NT2/D1 (cell line): ENCODE measurements around the gene LMX1B.

ENCODE experiments used
- DNase-seq: peaks from one replicate; pipeline ENCODE4 v3.0.0-alpha.2; 2011; ENCODE audit warnings: low read depth, low spot score
- H3K27me3 ChIP-seq: 2 replicates; pipeline ENCODE4 v1.6.0; 2011; ENCODE audit warnings: mild to moderate bottlenecking; ENCODE audit not compliant: insufficient read length, insufficient read depth
- H3K36me3 ChIP-seq: 2 replicates; pipeline ENCODE4 v1.6.1; 2011; ENCODE audit warnings: mild to moderate bottlenecking, low read length, mixed read lengths; ENCODE audit not compliant: insufficient read depth, insufficient read length
- H3K4me1 ChIP-seq: 2 replicates; pipeline ENCODE4 v1.5.1; 2011; ENCODE audit not compliant: insufficient read depth, insufficient read length
- H3K4me3 ChIP-seq: 2 replicates; pipeline ENCODE4 v1.5.1; 2011; ENCODE audit warnings: low read depth; ENCODE audit not compliant: insufficient read length
- H3K9ac ChIP-seq: 2 replicates; pipeline ENCODE4 v1.6.0; 2011; ENCODE audit warnings: low read depth; ENCODE audit not compliant: insufficient read length
- H3K9me3 ChIP-seq: 2 replicates; pipeline ENCODE4 v1.5.1; 2011; ENCODE audit warnings: mild to moderate bottlenecking, low read length; ENCODE audit not compliant: insufficient read depth
- SUZ12 ChIP-seq: IDR thresholded peaks from 2 replicates; pipeline ENCODE4 v1.6.1; 2011; ENCODE audit not compliant: insufficient read length, insufficient read depth; ENCODE audit errors: extremely low read depth
- YY1 ChIP-seq: IDR thresholded peaks from 2 replicates; pipeline ENCODE4 v1.6.1; 2011; ENCODE audit not compliant: insufficient read length, insufficient read depth
- ZNF274 ChIP-seq: IDR thresholded peaks from 2 replicates; pipeline ENCODE4 v1.6.1; 2011; ENCODE audit warnings: mild to moderate bottlenecking, low read depth, low read length

The LMX1B gene

GRCh38 chr9:126620478-126620877 lies 6.8 kb downstream of the LMX1B start:
- Histone ChIP-seq H3K27me3 (peaks cover 100% of the 10 kb centered on the region), H3K9ac (no peak overlapping the region), H3K4me1 (peaks cover 11% of the 10 kb centered on the region), H3K36me3 (no peaks in the 10 kb centered on the region), H3K4me3 (no peak overlapping the region), H3K9me3 (no peaks in the 10 kb centered on the region)
- TF ChIP-seq SUZ12 (no peak), ZNF274 (no peak), YY1 (no peak)
- DNase-seq, result no peak

- Histone ChIP-seq H3K27me3 (peaks cover 100% of the 10 kb centered on the region), H3K9me3 (no peaks in the 10 kb centered on the region), H3K4me1 (peaks cover 16% of the 10 kb centered on the region), H3K36me3 (no peaks in the 10 kb centered on the region), H3K9ac (no peak overlapping the region), H3K4me3 (no peak overlapping the region)
- no peak for DNase-seq
- TF ChIP-seq YY1, result no peak
- TF ChIP-seq ZNF274, result no peak
- TF ChIP-seq SUZ12, result peak; percentile 80
Measured at GRCh38 chr9:126621061-126621918, 7.6 kb downstream of the LMX1B start.

GRCh38 chr9:126621919-126622735 lies 8.4 kb downstream of the LMX1B start:
- no peaks in the 10 kb centered on the region for H3K36me3 ChIP-seq
- H3K9me3 ChIP-seq, result no peaks in the 10 kb centered on the region
- no peak overlapping the region for H3K9ac ChIP-seq
- no peak for DNase-seq
- H3K27me3 ChIP-seq, result peaks cover 100% of the 10 kb centered on the region
- H3K4me1 ChIP-seq, result peaks cover 22% of the 10 kb centered on the region
- TF ChIP-seq YY1 (no peak), SUZ12 (no peak), ZNF274 (no peak)
- no peak overlapping the region for H3K4me3 ChIP-seq

- Histone ChIP-seq H3K4me1 (peaks cover 22% of the 10 kb centered on the region), H3K27me3 (peaks cover 100% of the 10 kb centered on the region), H3K9ac (no peak overlapping the region), H3K36me3 (no peaks in the 10 kb centered on the region), H3K9me3 (no peaks in the 10 kb centered on the region), H3K4me3 (no peak overlapping the region)
- TF ChIP-seq YY1 (no peak), ZNF274 (no peak), SUZ12 (no peak)
- no peak for DNase-seq
Measured at GRCh38 chr9:126623314-126623666, 9.6 kb downstream of the LMX1B start.

DNA sequence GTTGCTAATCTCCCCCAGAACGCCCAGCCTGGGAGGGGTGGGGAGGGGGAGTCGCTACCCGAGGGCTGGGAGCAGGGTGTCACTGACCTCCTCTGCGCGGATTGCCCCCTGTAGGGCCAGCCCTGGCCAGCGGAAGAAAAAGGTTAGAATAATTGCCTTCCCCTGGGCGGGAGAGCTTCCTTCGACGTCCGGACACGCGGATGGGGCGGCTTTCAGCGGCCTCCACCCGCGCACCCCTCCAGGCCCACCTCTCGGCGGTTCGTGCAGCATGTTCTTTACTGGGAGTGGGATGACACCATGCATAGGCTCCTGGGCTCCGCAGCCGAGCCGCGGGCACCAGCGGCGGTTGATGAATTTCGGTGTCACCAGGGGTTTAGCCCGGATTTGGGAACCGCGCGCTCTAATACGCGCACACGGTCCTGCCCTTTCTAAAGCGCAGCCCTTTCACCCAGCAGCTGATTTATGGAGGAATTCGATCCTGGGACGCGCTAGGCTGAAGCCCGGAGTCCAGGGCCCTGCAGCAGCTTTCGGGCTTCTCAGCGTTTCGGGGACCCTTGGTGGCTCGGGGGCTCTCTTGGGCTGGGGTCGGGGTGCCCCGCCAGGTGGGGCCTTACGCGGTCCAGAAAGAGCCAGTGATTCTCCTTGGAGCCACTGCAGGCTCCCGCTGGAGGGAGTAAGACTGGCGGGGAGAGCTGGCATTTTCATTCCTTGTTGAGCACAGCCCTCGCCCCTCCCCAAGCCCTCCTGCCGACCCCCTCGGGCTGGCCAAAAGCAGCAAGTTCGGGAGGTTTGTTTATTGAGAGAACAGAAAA lies 10.1 kb downstream of the LMX1B start:
- peaks cover 22% of the 10 kb centered on the region for H3K4me1 ChIP-seq
- no peaks in the 10 kb centered on the region for H3K36me3 ChIP-seq
- TF ChIP-seq ZNF274 (no peak), SUZ12 (peak; percentile 97)
- peaks cover 100% of the 10 kb centered on the region for H3K27me3 ChIP-seq
- H3K9me3 ChIP-seq, result no peaks in the 10 kb centered on the region
- no peak overlapping the region for H3K9ac ChIP-seq
- DNase-seq, result no peak
- no peak overlapping the region for H3K4me3 ChIP-seq

GRCh38 chr9:126624479-126624826 lies 10.7 kb downstream of the LMX1B start:
- H3K9ac ChIP-seq, result no peak overlapping the region
- no peak for TF ChIP-seq ZNF274
- no peak for TF ChIP-seq SUZ12
- no peaks in the 10 kb centered on the region for H3K9me3 ChIP-seq
- peaks cover 100% of the 10 kb centered on the region for H3K27me3 ChIP-seq
- H3K4me1 ChIP-seq, result peaks cover 22% of the 10 kb centered on the region
- H3K4me3 ChIP-seq, result no peak overlapping the region
- H3K36me3 ChIP-seq, result no peaks in the 10 kb centered on the region
- DNase-seq, result no peak

DNA sequence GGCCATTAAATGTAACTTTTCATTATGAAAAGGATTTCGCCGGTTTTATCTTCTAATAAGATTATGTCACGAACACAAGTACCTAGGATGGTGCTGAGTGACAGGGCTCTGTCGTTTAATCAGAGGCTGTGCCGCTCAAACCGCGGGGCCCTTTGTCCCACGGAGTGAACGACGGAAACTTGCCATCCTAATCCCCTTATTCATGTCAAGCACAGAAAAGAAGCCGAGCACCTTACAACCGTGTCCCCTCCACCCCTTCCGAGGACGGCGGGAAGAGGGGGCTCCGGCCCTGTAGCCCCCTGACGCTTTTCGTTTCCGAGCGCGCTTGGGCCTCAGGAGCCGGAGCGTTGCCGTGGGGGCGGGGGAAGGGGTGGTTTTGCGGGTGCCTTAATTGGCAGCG lies 11.2 kb downstream of the LMX1B start:
- TF ChIP-seq ZNF274 (no peak), YY1 (no peak), SUZ12 (peak; percentile 66)
- no peaks in the 10 kb centered on the region for H3K36me3 ChIP-seq
- H3K4me3 ChIP-seq, result no peak overlapping the region
- H3K27me3 ChIP-seq, result peaks cover 100% of the 10 kb centered on the region
- no peaks in the 10 kb centered on the region for H3K9me3 ChIP-seq
- peaks cover 22% of the 10 kb centered on the region for H3K4me1 ChIP-seq
- no peak for DNase-seq
- no peak overlapping the region for H3K9ac ChIP-seq
